H4 (cell line): ENCODE measurements around the gene SLC6A16. TPM values are rescaled to one million over a fixed set of nuclear protein-coding genes. Genes with fewer than 3 reads are reported as not detected.
"Not testable (repeated sequence)": the region's sequence is repeated elsewhere in the genome, so short reads cannot be mapped to it uniquely, and the experiment has no call there.

Experiments
- DNase-seq: peaks from one replicate; pipeline ENCODE4 v3.0.0-alpha.2; 2015; ENCODE audit warnings: low spot score
- total RNA-seq: library from RNA; depleted of rRNA; stranded (reverse); fragments of >200 nt; shearing (Covaris generic); gene quantifications from 2 replicates; pipeline ENCODE4 v1.2.3, GENCODE V29; 2014

The SLC6A16 gene
- total RNA-seq, 1 experiment from 2014 or later, result 0.85 TPM

GRCh38 chr19:49344505-49345423, 19.8 kb upstream of the SLC6A16 start:
- DNase-seq, result no peak

GRCh38 chr19:49343123-49343522, 18.1 kb upstream of the SLC6A16 start:
- no peak for DNase-seq

- DNase-seq, result no peak
Observed at GRCh38 chr19:49342291-49342721, 17.3 kb upstream of the SLC6A16 start.

- DNase-seq, result no peak
Observed at GRCh38 chr19:49340865-49341718, 16.1 kb upstream of the SLC6A16 start.

- peak; percentile 55 for DNase-seq
Observed at GRCh38 chr19:49340069-49340864, 15.3 kb upstream of the SLC6A16 start.

- no peak for DNase-seq
Observed at GRCh38 chr19:49339301-49340068, 14.5 kb upstream of the SLC6A16 start.

- no peak for DNase-seq
Observed at GRCh38 chr19:49338691-49339300, 13.8 kb upstream of the SLC6A16 start.

- no peak for DNase-seq
Observed at GRCh38 chr19:49338023-49338677, 13.2 kb upstream of the SLC6A16 start.

GRCh38 chr19:49337267-49338022, 12.5 kb upstream of the SLC6A16 start:
- no peak for DNase-seq

- DNase-seq, result no peak
Observed at GRCh38 chr19:49336482-49337266, 11.7 kb upstream of the SLC6A16 start.

GRCh38 chr19:49335784-49336481, 10.9 kb upstream of the SLC6A16 start:
- no peak for DNase-seq

- DNase-seq, result no peak
Observed at GRCh38 chr19:49335071-49335783, 10.2 kb upstream of the SLC6A16 start, which contains the start of gene CD37. TSS of gene CD37 (plus strand) at chr19:49335406. CDS start at chr19:49335541, 135 bp downstream.

- DNase-seq, result no peak
Observed at GRCh38 chr19:49333811-49334288, 8.9 kb upstream of the SLC6A16 start.

GRCh38 chr19:49333418-49333805, 8.4 kb upstream of the SLC6A16 start:
- DNase-seq, result no peak

- not testable (repeated sequence) for DNase-seq
Observed at GRCh38 chr19:49332691-49333417, 7.9 kb upstream of the SLC6A16 start.

- DNase-seq, result peak; percentile 64
Observed at GRCh38 chr19:49331616-49332055, 6.6 kb upstream of the SLC6A16 start.
